Measurements from ENCODE around the gene PARD3B. TPM values are rescaled to one million over a fixed set of nuclear protein-coding genes. Genes with fewer than 3 reads are reported as not detected.

Gene PARD3B
- total and polyA plus RNA-seq, 2 of the 8 experiments (the other 6 are each of a cell fraction or from before 2014, with no cell fraction given), result 1.2 to 5.7 TPM

DNA sequence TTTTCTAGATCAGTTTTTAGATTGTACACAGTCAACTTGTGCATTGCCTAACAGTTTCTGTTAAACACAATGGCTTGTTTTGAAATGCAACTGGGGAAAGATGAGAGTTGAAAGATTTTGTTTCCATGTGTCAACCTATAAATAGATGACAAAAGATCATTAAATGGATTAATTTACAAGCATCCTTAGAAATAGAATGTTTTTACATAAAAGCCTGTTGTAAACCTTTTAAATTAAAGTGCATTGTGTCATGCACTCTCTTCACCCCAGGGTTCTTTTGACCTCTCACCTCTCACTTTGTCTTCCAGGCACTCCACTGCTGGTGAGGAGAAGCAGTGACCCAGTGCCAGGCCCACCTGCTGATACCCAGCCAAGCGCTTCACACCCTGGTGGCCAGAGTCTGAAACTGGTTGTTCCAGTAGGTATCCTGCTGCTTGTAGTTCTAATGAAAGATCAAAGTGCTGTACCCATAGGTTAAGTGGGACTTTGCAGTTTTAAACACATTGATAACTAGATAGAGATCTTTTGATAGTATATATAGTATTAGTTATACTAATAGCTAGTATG lies 502.1 kb downstream of the PARD3B start:
- Histone ChIP-seq H2BK12ac (ENCODE audit: low read depth, low read length) (no peak overlapping the region), H3K79me1 (ENCODE audit: low read depth, low read length) (no peaks in the 10 kb centered on the region), H2BK5ac (ENCODE audit: low read depth, low read length) (no peak overlapping the region), H3K4me1 (replicated peaks in 1 of 4; ENCODE audit: control insufficient read depth in 3 of 4, insufficient read depth in 4 of 4, low read length in 3 of 4) (peaks cover 0 to 14% (median 2%) of the 10 kb centered on the region in 4 experiments; a peak in 3 of 7 replicates), H3K14ac (ENCODE audit: insufficient read length) (no peak overlapping the region), H3K4ac (replicated peaks; ENCODE audit: insufficient read length, low read depth, low read length) (no peak overlapping the region), H4K5ac (ENCODE audit: insufficient read length, low read depth, low read length) (peak overlapping the region; percentile 36), H3K4me3 (ENCODE audit: extremely low read depth in 1 of 4, insufficient read depth in 2 of 4, low read depth in 3 of 4, low read length in 4 of 4) (peak overlapping the region in 1 of 4 experiments; percentile 33; a peak in 1 of 8 replicates), H4K8ac (ENCODE audit: extremely low read depth, insufficient read depth, low read length) (no peak overlapping the region), H3K18ac (ENCODE audit: extremely low read depth, low read length) (no peak overlapping the region), H4K91ac (replicated peaks; ENCODE audit: insufficient read length, low read length) (no peak overlapping the region), H4K20me1 (replicated peaks in 1 of 2; ENCODE audit: control insufficient read depth in 1 of 2, insufficient read depth in 2 of 2, low read length in 2 of 2) (no peaks in the 10 kb centered on the region), H3K36me3 (ENCODE audit: control insufficient read depth in 2 of 4, insufficient read depth in 4 of 4, low read length in 3 of 4) (no peaks in the 10 kb centered on the region), H3K9ac (replicated peaks in 1 of 4; ENCODE audit: extremely low read depth in 1 of 4, low read depth in 3 of 4, low read length in 3 of 4) (no peak overlapping the region), H3K79me2 (ENCODE audit: control insufficient read depth in 1 of 2, insufficient read depth in 2 of 2, low read length in 2 of 2) (no peaks in the 10 kb centered on the region), H2BK20ac (ENCODE audit: low read length) (no peak overlapping the region), H3K27me3 (replicated peaks in 1 of 4; ENCODE audit: control insufficient read depth in 3 of 4, extremely low read depth in 1 of 4, insufficient read depth in 3 of 4, low read length in 3 of 4) (no peaks in the 10 kb centered on the region), H3K9me3 (ENCODE audit: insufficient read depth in 2 of 2, low read depth in 1 of 2, low read length in 1 of 2) (no peaks in the 10 kb centered on the region), H3K23ac (ENCODE audit: insufficient read length) (no peak overlapping the region), H2BK15ac (ENCODE audit: low read length) (no peak overlapping the region), H2BK120ac (replicated peaks; ENCODE audit: low read depth, low read length) (no peak overlapping the region), H2AK5ac (ENCODE audit: low read depth, low read length) (no peak overlapping the region), H3K23me2 (ENCODE audit: low read depth, low read length) (no peaks in the 10 kb centered on the region), H3K27ac (ENCODE audit: low read depth, low read length) (no peak overlapping the region), H3K4me2 (ENCODE audit: insufficient read depth in 1 of 2, low read depth in 2 of 2, low read length in 2 of 2) (peak overlapping the region; percentile 5 to 18; a peak in 2 of 4 replicates), H3K56ac (replicated peaks; ENCODE audit: insufficient read length, low read depth, low read length) (no peak overlapping the region), H2AFZ (ENCODE audit: low read length) (no peak overlapping the region)
- DNase-seq (ENCODE audit: low read depth in 1 of 2, low spot score in 2 of 2) (peak; percentile 66 to 68), FAIRE-seq (peak; percentile 95)
- 7% methylated on average over 1 of the region's 1 CpG; no CpG with 5 or more reads in 1 of the 2 experiments for WGBS, 2 experiments (ENCODE audit: extremely low coverage in 1 of 2, insufficient coverage in 1 of 2, insufficient read length in 1 of 2, insufficient replicate concordance in 2 of 2, low coverage in 1 of 2, low lambda C conversion rate in 2 of 2, missing lambda C conversion rate in 1 of 2)
- CTCF ChIA-PET (ENCODE audit: partially characterized antibody), result no interaction called here
- POLR2A ChIA-PET (ENCODE audit: partially characterized antibody), result no interaction called here
- 0 out of 2 replicates have a peak, but pooled peaks have one; percentile 32 for TF ChIP-seq TCF12 (IDR thresholded peaks at IDR 0.05; ENCODE audit: low read depth, low read length)
- no peak for TF ChIP-seq JUN (IDR thresholded peaks at IDR 0.05; ENCODE audit: low read depth, low read length)
- TF ChIP-seq YY1 (IDR thresholded peaks at IDR 0.05; ENCODE audit: low read depth, low read length), result peak; percentile 64; the same call in 1 of the 2 replicates
- TF ChIP-seq EP300 (IDR thresholded peaks at IDR 0.05; ENCODE audit: borderline replicate concordance in 1 of 2, low read depth in 2 of 2, low read length in 2 of 2), result peak in 1 of 2 experiments; percentile 57; a peak in 1 of 3 replicates
- TF ChIP-seq, protein P1, sequence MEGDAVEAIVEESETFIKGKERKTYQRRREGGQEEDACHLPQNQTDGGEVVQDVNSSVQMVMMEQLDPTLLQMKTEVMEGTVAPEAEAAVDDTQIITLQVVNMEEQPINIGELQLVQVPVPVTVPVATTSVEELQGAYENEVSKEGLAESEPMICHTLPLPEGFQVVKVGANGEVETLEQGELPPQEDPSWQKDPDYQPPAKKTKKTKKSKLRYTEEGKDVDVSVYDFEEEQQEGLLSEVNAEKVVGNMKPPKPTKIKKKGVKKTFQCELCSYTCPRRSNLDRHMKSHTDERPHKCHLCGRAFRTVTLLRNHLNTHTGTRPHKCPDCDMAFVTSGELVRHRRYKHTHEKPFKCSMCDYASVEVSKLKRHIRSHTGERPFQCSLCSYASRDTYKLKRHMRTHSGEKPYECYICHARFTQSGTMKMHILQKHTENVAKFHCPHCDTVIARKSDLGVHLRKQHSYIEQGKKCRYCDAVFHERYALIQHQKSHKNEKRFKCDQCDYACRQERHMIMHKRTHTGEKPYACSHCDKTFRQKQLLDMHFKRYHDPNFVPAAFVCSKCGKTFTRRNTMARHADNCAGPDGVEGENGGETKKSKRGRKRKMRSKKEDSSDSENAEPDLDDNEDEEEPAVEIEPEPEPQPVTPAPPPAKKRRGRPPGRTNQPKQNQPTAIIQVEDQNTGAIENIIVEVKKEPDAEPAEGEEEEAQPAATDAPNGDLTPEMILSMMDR (IDR thresholded peaks at IDR 0.05; ENCODE audit: control extremely low read depth in 1 of 3, insufficient read depth in 1 of 3, low read depth in 1 of 3, low read length in 3 of 3), result peak; percentile 29 to 32 (median 30)
- no peak for TF ChIP-seq CHD1 (IDR thresholded peaks at IDR 0.05; ENCODE audit: low read depth, low read length)
- TF ChIP-seq, protein P2, sequence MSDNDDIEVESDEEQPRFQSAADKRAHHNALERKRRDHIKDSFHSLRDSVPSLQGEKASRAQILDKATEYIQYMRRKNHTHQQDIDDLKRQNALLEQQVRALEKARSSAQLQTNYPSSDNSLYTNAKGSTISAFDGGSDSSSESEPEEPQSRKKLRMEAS (IDR thresholded peaks at IDR 0.05), result 0 out of 2 replicates have a peak, but pooled peaks have one; percentile 35
- TF ChIP-seq POU5F1 (IDR thresholded peaks at IDR 0.05; ENCODE audit: low read depth, low read length), result no peak
- TF ChIP-seq SP1 (IDR thresholded peaks at IDR 0.05; ENCODE audit: low read depth, low read length), result 0 out of 2 replicates have a peak, but pooled peaks have one; percentile 64
- TF ChIP-seq EGR1 (IDR thresholded peaks at IDR 0.05; ENCODE audit: borderline replicate concordance, low read depth, low read length), result no peak; the same call in 1 of the 2 replicates

Measured in H1 (cell line).